DOHH2 (cell line): ENCODE results near the gene FGGY.
"Not testable (repeated sequence)": the region's sequence is repeated elsewhere in the genome, so short reads cannot be mapped to it uniquely, and the experiment has no call there.

Experiments used
- CTCF ChIP-seq: fragments of 200-600 bp; sonication (generic); IDR thresholded peaks from one replicate; pipeline ENCODE4 v1.5.1; 2014; ENCODE audit warnings: antibody characterized with exemption, mild to moderate bottlenecking, low read depth, low read length; ENCODE audit not compliant: poor library complexity, severe bottlenecking
- EZH2phosphoT487 ChIP-seq: fragments of 200-600 bp; sonication (generic); IDR thresholded peaks from 2 replicates; pipeline ENCODE4 v1.6.1; 2017; ENCODE audit warnings: borderline replicate concordance, mild to moderate bottlenecking, antibody characterized with exemption, low read length, moderate library complexity, mixed read lengths

- TF ChIP-seq CTCF, EZH2phosphoT487: not testable (repeated sequence)
Measured at GRCh38 chr1:59653142-59653958, 356.5 kb downstream of the FGGY start.
